Raji (cell line): ENCODE results near the gene RFPL1.
"Not testable (repeated sequence)": the region's sequence is repeated elsewhere in the genome, so short reads cannot be mapped to it uniquely, and the experiment has no call there.

ENCODE experiments used
- POLR2A ChIP-seq: IDR thresholded peaks from 2 replicates; pipeline ENCODE4 v1.6.1; 2011; ENCODE audit warnings: low read depth, low read length, control low read depth; ENCODE audit not compliant: insufficient read depth

The RFPL1 gene

DNA sequence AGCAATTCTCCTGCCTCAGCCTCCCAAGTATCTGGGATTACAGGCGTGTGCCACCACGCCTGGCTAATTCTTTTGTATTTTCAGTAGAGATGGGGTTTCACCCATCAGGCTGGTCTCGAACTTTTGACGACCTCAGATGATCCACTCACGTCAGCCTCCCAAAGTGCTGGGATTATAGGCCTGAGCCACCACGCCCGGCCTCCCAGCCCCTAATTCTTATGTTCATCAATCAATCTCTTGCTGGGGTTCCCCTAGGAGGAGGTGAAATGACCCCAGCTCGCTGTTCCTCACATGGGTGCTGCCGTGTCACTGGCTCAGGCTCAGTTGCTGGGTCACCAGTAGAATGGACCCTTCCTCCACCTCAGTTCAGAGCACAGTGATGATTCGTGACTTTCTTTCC is at the start of gene RFPL1:
TSS of gene RFPL1 (plus strand) at position 301 of the 400 bp plus-strand sequence.
- TF ChIP-seq POLR2A, result not testable (repeated sequence)

- no peak for TF ChIP-seq POLR2A
Observed at GRCh38 chr22:29388759-29389090, 49.7 kb upstream of the RFPL1 start.

GRCh38 chr22:29390270-29390669 is 48.1 kb upstream of the RFPL1 start:
- TF ChIP-seq POLR2A, result no peak

DNA sequence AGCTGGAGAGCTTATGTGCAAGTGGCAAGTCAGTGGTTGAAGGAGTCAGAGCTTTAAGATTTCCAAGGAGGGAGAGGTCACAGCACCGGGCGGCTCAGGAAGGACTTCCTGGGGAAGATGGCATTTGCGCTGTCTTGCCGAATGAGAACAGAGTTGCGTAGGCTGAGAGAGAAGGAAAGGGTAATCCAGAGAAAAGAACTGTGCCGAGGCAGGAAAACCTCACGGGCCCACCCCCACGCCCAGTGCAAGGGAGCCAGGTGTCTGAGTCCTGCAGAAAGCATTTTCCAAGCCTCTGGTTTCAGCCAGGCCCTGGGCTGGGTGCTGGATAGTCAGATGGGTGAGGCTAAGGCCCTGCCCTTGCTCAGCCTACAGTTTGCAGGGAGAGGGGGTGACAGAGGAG is 46.8 kb upstream of the RFPL1 start:
- TF ChIP-seq POLR2A, result no peak

DNA sequence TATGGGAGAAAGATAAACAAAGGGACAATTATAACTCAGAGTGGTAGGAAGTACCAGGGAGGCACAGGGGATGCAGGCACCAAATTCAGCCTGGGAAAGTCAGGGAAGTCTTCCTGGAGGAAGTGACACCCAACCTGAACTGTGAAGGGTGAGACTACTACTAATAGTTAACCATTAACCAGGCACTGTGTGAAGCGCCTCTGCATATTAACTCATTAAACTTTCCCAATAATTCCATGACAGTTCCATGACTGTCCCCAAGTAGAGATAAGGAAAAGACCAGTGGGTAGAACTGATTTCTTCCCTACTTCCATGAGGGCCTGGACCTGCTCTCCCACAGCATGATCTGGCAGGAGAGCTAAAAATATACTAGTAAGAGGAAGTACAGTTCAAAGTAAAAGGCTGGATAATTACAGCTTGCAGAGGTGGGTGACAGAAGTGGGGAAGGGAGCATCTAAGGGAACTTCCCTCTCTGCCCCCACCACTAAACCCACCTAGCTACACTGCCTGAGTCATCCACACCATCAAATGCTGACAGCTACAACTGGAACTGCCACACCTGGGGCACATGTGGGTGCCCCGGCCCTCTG is 45.3 kb upstream of the RFPL1 start:
- no peak for TF ChIP-seq POLR2A

GRCh38 chr22:29394931-29395581 is 43.3 kb upstream of the RFPL1 start:
- no peak for TF ChIP-seq POLR2A

- no peak for TF ChIP-seq POLR2A
Observed at GRCh38 chr22:29396126-29396525, 42.3 kb upstream of the RFPL1 start.

DNA sequence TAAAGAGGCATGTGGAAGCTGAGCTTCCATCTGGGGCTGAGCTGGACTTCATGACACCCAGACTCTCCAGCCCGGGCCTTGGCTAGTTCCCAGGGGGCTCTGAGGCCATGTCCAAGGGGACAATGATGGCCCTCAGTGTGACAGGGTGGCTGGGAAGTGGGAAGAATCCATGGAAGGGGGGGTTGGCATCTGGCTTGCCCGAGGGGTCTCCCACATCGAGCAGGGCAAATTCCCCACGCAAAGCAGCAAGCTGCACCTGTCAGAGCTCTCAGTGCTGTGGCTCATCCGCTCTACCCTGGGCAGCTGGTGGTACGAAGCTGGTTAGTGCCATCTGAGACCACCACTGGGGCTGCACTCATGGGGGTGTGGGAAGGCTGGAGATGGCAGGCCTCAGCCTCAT is 40.6 kb upstream of the RFPL1 start:
- no peak for TF ChIP-seq POLR2A

- no peak for TF ChIP-seq POLR2A
Observed at GRCh38 chr22:29400576-29400975, 37.8 kb upstream of the RFPL1 start.

GRCh38 chr22:29408940-29409339 is 29.4 kb upstream of the RFPL1 start:
- no peak for TF ChIP-seq POLR2A

DNA sequence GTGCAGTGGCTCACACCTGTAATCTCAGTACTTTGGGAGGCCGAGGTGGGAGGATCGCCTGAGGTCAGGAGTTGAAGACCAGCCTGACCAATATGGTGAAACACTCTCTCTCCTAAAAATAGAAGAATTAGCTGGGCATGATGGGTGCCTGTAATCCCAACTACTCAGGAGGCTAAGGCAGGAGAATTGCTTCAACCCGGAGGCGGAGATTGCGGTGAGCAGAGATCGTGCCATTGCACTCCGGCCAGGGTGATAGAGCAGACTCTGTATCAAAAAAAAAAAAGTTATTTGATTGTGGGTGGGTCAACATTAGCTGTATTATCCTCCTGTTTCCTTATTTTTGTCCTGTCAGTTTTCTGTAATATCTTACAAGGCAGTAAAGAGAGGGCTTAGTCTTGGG is 11.9 kb upstream of the RFPL1 start:
- TF ChIP-seq POLR2A, result no peak

DNA sequence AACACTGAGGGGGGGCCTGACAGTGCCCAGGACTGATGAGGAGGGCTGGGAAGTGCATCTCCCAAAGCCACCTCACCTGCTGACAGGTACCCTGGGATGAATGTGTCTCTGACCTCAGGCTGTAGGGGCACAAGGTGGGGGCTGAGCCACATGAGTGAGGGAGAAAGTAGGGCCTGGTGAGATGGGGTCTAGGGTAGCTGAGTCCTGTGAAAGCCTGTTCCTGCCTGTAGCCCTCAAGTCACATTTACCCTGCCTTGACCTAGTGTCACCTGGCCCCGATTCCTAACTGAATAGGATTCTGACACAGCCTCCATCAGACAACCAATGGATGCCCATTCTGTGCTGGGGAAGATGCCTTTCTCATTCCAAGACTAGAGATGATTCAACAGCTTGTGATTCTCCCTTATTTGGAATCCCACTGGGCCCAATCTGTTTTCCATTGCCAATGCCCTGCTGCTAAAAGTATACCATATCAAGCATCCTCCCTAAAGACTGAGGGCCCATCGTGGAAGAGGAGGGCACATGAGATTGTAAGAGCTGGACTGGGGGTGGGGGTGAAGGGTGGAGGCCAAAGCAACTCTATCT is 11.1 kb upstream of the RFPL1 start:
- TF ChIP-seq POLR2A, result no peak

GRCh38 chr22:29431986-29432385 is 6.4 kb upstream of the RFPL1 start:
- no peak for TF ChIP-seq POLR2A

GRCh38 chr22:29433856-29434255 is 4.5 kb upstream of the RFPL1 start:
- TF ChIP-seq POLR2A, result no peak

GRCh38 chr22:29434288-29434687 is 4.1 kb upstream of the RFPL1 start:
- no peak for TF ChIP-seq POLR2A

GRCh38 chr22:29435236-29436136 is 2.9 kb upstream of the RFPL1 start:
- no peak for TF ChIP-seq POLR2A

DNA sequence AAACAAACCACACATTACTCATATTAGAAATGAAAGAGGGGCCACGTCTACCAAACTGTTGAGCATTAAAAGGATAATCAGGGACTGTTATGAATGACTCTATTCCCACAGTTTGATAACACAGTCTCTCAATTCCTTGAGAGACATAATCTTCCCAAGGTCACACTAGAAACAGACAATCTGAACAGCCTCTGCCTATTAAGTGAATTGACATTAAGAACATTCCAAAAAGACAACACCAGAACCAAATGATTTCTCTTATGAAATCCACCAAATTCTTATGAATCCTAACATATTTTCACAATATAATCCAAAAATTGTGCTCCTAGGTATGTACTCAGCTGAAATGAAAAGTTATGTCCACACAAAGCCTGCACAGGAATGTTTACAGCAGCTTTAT is 4.6 kb downstream of the RFPL1 start:
- no peak for TF ChIP-seq POLR2A

GRCh38 chr22:29443452-29443851 is 5.1 kb downstream of the RFPL1 start:
- no peak for TF ChIP-seq POLR2A
